GM18870 (cell line): Measurements from ENCODE around the gene DDX60.
"Not testable (repeated sequence)": the region's sequence is repeated elsewhere in the genome, so short reads cannot be mapped to it uniquely, and the experiment has no call there.

ENCODE experiments used
- ATAC-seq: cut with Tn5 transposase; IDR thresholded peaks from one replicate; pipeline ENCODE4 v1.9.1; 2021; ENCODE audit warnings: moderate library complexity; ENCODE audit not compliant: unreplicated experiment

The DDX60 gene

GRCh38 chr4:168318266-168318895 is at the start of gene DDX60:
Gene DDX60 (minus strand): TSS chr4:168318752. CDS start chr4:168311259, 7,493 bp downstream.
- peak; percentile 98 for ATAC-seq

GRCh38 chr4:168367065-168367464 is 48.5 kb upstream of the DDX60 start:
- no peak for ATAC-seq

- ATAC-seq = no peak
Observed at GRCh38 chr4:168362025-168362401, 43.5 kb upstream of the DDX60 start.

GRCh38 chr4:168361365-168362024 is 42.9 kb upstream of the DDX60 start:
- peak; percentile 49 for ATAC-seq

GRCh38 chr4:168360271-168360670 is 41.7 kb upstream of the DDX60 start:
- ATAC-seq = no peak

- ATAC-seq = no peak
Observed at GRCh38 chr4:168357941-168358340, 39.4 kb upstream of the DDX60 start.

- ATAC-seq = no peak
Observed at GRCh38 chr4:168353746-168354145, 35.2 kb upstream of the DDX60 start.

GRCh38 chr4:168337550-168337940 is 19.0 kb upstream of the DDX60 start:
- no peak for ATAC-seq

GRCh38 chr4:168336837-168337549 is 18.4 kb upstream of the DDX60 start:
- ATAC-seq = no peak

- ATAC-seq = no peak
Observed at GRCh38 chr4:168335621-168336020, 17.1 kb upstream of the DDX60 start.

- ATAC-seq = no peak
Observed at GRCh38 chr4:168334053-168334452, 15.5 kb upstream of the DDX60 start.

- ATAC-seq = not testable (repeated sequence)
Observed at GRCh38 chr4:168330575-168330974, 12.0 kb upstream of the DDX60 start.

GRCh38 chr4:168325591-168325990 is 7.0 kb upstream of the DDX60 start:
- no peak for ATAC-seq

- no peak for ATAC-seq
Observed at GRCh38 chr4:168321006-168321405, 2.5 kb upstream of the DDX60 start.

GRCh38 chr4:168319486-168320019 is 1.0 kb upstream of the DDX60 start:
- ATAC-seq = no peak

GRCh38 chr4:168317621-168318020 is 931 bp downstream of the DDX60 start:
- ATAC-seq = no peak

GRCh38 chr4:168309781-168310180 is 8.8 kb downstream of the DDX60 start:
- ATAC-seq = no peak

GRCh38 chr4:168308912-168309311 is 9.6 kb downstream of the DDX60 start:
- no peak for ATAC-seq

- no peak for ATAC-seq
Observed at GRCh38 chr4:168306476-168306875, 12.1 kb downstream of the DDX60 start.

GRCh38 chr4:168304744-168305459 is 13.7 kb downstream of the DDX60 start:
- ATAC-seq = no peak

GRCh38 chr4:168303430-168303829 is 15.1 kb downstream of the DDX60 start:
- not testable (repeated sequence) for ATAC-seq
